ENCODE measurements around the gene MYL3. TPM values are rescaled to one million over a fixed set of nuclear protein-coding genes. Genes with fewer than 3 reads are reported as not detected.

Gene MYL3
- total and polyA plus RNA-seq, 2 of the 4 experiments (the other 2 are of a cell fraction): 0.09 TPM; not detected in 1

- in situ Hi-C loops (cut with MboI; ENCODE audit: low sequenced_read_pairs): no loop called here
- H3K27ac ChIP-seq (ENCODE audit: insufficient read depth, low read length): no peak overlapping the region
- no peaks in the 10 kb centered on the region for H4K20me1 ChIP-seq (ENCODE audit: insufficient read depth, low read length)
- H4K8ac ChIP-seq (ENCODE audit: low read depth in 2 of 2, low read length in 2 of 2): no peak overlapping the region
- dilution Hi-C loops (cut with HindIII; ENCODE audit: low sequenced_read_pairs, unreplicated experiment): no loop called here
- ATAC-seq (ENCODE audit: low read depth) (no peak), DNase-seq (no peak)
- no peak overlapping the region for H2BK120ac ChIP-seq (ENCODE audit: low read depth, low read length)
- no peak overlapping the region for H3K18ac ChIP-seq (ENCODE audit: low read depth, low read length)
- H3K23ac ChIP-seq (ENCODE audit: low read depth, low read length): no peak overlapping the region
- no peak overlapping the region for H3K14ac ChIP-seq (replicated peaks; ENCODE audit: low read depth, low read length)
- H2AK5ac ChIP-seq (ENCODE audit: low read depth, low read length): no peak overlapping the region
- no peaks in the 10 kb centered on the region for H3K79me1 ChIP-seq (ENCODE audit: low read depth in 1 of 2, low read length in 2 of 2)
- H4K5ac ChIP-seq (ENCODE audit: low read depth, low read length): no peak overlapping the region
- POLR2A ChIA-PET (ENCODE audit: unreplicated experiment): no interaction called here
- H4K91ac ChIP-seq (ENCODE audit: insufficient read depth, low read depth, low read length): no peak overlapping the region
- peaks cover 27% of the 10 kb centered on the region for H3K27me3 ChIP-seq (ENCODE audit: control insufficient read depth, insufficient read depth, low read length)
- H3K9me3 ChIP-seq (ENCODE audit: control insufficient read depth, insufficient read depth, low read length): no peaks in the 10 kb centered on the region
- H3K4me1 ChIP-seq (ENCODE audit: control insufficient read depth, insufficient read depth, low read length): no peaks in the 10 kb centered on the region
- no peak overlapping the region for H2BK5ac ChIP-seq (ENCODE audit: low read depth, low read length, poor library complexity, severe bottlenecking)
- TF ChIP-seq SMC3 (IDR thresholded peaks at IDR 0.05; ENCODE audit: low read depth, low read length) (no peak), MXI1 (IDR thresholded peaks at IDR 0.05; ENCODE audit: borderline replicate concordance, low read depth, low read length) (no peak), MAFK (IDR thresholded peaks at IDR 0.05; ENCODE audit: low read depth, low read length) (no peak), CHD1 (IDR thresholded peaks at IDR 0.05; ENCODE audit: low read depth, low read length) (no peak), ELK1 (IDR thresholded peaks at IDR 0.05; ENCODE audit: borderline replicate concordance, low read depth, low read length) (no peak), NFE2L2 (IDR thresholded peaks at IDR 0.05; ENCODE audit: low read depth, low read length) (no peak), RCOR1 (IDR thresholded peaks at IDR 0.05; ENCODE audit: insufficient replicate concordance, low read length) (no peak), RFX5 (IDR thresholded peaks at IDR 0.05; ENCODE audit: low read depth, low read length) (no peak), USF2 (IDR thresholded peaks at IDR 0.05; ENCODE audit: low read depth, low read length) (no peak), BHLHE40 (IDR thresholded peaks at IDR 0.05; ENCODE audit: low read depth, low read length) (no peak), FOS (IDR thresholded peaks at IDR 0.05; ENCODE audit: low read depth, low read length) (no peak), MAZ (IDR thresholded peaks at IDR 0.05; ENCODE audit: borderline replicate concordance, low read depth, low read length) (no peak), CEBPB (IDR thresholded peaks at IDR 0.05; ENCODE audit: low read depth, low read length) (no peak), CTCF (conservative IDR thresholded peaks at IDR 0.05; ENCODE audit: low read depth, low read length) (no peak), POLR2A (IDR thresholded peaks at IDR 0.05; ENCODE audit: low read depth, low read length) (no peak), RAD21 (IDR thresholded peaks at IDR 0.05; ENCODE audit: low read length) (no peak)
- H2BK20ac ChIP-seq (ENCODE audit: low read depth, low read length): no peak overlapping the region
- no peak overlapping the region for H3K4me3 ChIP-seq (ENCODE audit: insufficient read depth, low read depth, low read length)
- no peak overlapping the region for H3K9ac ChIP-seq (ENCODE audit: low read depth, low read length)
- H2AFZ ChIP-seq (replicated peaks; ENCODE audit: low read length, poor library complexity): no peak overlapping the region
- no peak overlapping the region for H2AK9ac ChIP-seq (replicated peaks; ENCODE audit: low read depth, low read length, poor library complexity)
- intact Hi-C loops (cut with micrococcal nuclease): no loop called here
- CTCF ChIA-PET: no interaction called here
- BruUV-seq (replicated peaks): no TSS peak
- H3K4ac ChIP-seq (ENCODE audit: low read depth, low read length): no peak overlapping the region
- H3K4me2 ChIP-seq (ENCODE audit: low read depth, low read length): no peak overlapping the region
- no peaks in the 10 kb centered on the region for H3K36me3 ChIP-seq (ENCODE audit: control insufficient read depth, insufficient read depth, low read length)
- H2BK15ac ChIP-seq (ENCODE audit: low read depth, low read length): no peak overlapping the region
- H3K9me1 ChIP-seq (ENCODE audit: insufficient read depth, low read length): no peaks in the 10 kb centered on the region
- WGBS, 2 experiments (ENCODE audit: extremely low coverage in 2 of 2, insufficient read length in 1 of 2): no CpG with 5 or more reads among the region's 3 CpGs
- no peak overlapping the region for H3K56ac ChIP-seq (ENCODE audit: extremely low read depth, insufficient read depth, low read length)
Observed at GRCh38 chr3:46831316-46831715, 31.9 kb downstream of the MYL3 start.
